ENCODE results near the gene ACOT12. TPM values are rescaled to one million over a fixed set of nuclear protein-coding genes. Genes with fewer than 3 reads are reported as not detected.
A peak's percentile ranks its signal among the peaks of the same experiment; 100 is the strongest.

ACOT12 gene
- total and polyA plus RNA-seq, 2 donors (not counting 3 experiments of a cell fraction or from before 2014, with no cell fraction given), result not detected

- H3K4me2 ChIP-seq (ENCODE audit: insufficient read depth, low read length), result peak overlapping the region; percentile 29
- TF ChIP-seq, protein P1, sequence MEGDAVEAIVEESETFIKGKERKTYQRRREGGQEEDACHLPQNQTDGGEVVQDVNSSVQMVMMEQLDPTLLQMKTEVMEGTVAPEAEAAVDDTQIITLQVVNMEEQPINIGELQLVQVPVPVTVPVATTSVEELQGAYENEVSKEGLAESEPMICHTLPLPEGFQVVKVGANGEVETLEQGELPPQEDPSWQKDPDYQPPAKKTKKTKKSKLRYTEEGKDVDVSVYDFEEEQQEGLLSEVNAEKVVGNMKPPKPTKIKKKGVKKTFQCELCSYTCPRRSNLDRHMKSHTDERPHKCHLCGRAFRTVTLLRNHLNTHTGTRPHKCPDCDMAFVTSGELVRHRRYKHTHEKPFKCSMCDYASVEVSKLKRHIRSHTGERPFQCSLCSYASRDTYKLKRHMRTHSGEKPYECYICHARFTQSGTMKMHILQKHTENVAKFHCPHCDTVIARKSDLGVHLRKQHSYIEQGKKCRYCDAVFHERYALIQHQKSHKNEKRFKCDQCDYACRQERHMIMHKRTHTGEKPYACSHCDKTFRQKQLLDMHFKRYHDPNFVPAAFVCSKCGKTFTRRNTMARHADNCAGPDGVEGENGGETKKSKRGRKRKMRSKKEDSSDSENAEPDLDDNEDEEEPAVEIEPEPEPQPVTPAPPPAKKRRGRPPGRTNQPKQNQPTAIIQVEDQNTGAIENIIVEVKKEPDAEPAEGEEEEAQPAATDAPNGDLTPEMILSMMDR (IDR thresholded peaks at IDR 0.05; ENCODE audit: extremely low read depth in 1 of 2, insufficient read depth in 1 of 2, low read depth in 1 of 2, low read length in 2 of 2), result no peak
- no peak for TF ChIP-seq EZH2 (IDR thresholded peaks at IDR 0.05; ENCODE audit: borderline replicate concordance, low read depth, low read length, severe bottlenecking)
- TF ChIP-seq POLR2A (IDR thresholded peaks at IDR 0.05; ENCODE audit: low read depth, low read length), result no peak
- TF ChIP-seq, protein P2, sequence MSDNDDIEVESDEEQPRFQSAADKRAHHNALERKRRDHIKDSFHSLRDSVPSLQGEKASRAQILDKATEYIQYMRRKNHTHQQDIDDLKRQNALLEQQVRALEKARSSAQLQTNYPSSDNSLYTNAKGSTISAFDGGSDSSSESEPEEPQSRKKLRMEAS (IDR thresholded peaks at IDR 0.05; ENCODE audit: insufficient read depth, insufficient read length), result no peak
- TF ChIP-seq POLR2AphosphoS5 (IDR thresholded peaks at IDR 0.05; ENCODE audit: insufficient read depth, low read depth, low read length), result no peak
- TF ChIP-seq MYC (IDR thresholded peaks at IDR 0.05; ENCODE audit: low read depth, low read length), result no peak
- no peak for TF ChIP-seq JUN (IDR thresholded peaks at IDR 0.05; ENCODE audit: borderline replicate concordance, insufficient read depth, insufficient read length, low read depth)
- TF ChIP-seq GATA2 (IDR thresholded peaks at IDR 0.05; ENCODE audit: insufficient read depth, insufficient read length, low read depth, low read length), result no peak
- TF ChIP-seq FOS (IDR thresholded peaks at IDR 0.05; ENCODE audit: borderline replicate concordance, insufficient read depth, low read length), result no peak
- H3K4me1 ChIP-seq (ENCODE audit: control insufficient read depth, extremely low read depth, insufficient read depth, low read length), result peaks cover 16% of the 10 kb centered on the region
- DNase-seq (ENCODE audit: low read depth, low spot score), result no peak
- no peaks in the 10 kb centered on the region for H4K20me1 ChIP-seq (replicated peaks; ENCODE audit: control insufficient read depth, extremely low read depth, insufficient read depth, low read length)
- intact Hi-C loops (cut with micrococcal nuclease), result loop anchor here (5.0 to 10.0 kb wide), 5 partner anchors 212 to 975 kb away; partner anchors contain the start of genes RASGRF2 and RPS23
- no TSS peak for BruUV-seq (replicated peaks)
- CTCF ChIA-PET, result interaction anchor here (0.6 to 4.1 kb wide), 4 partner anchors 11 to 863 kb away, joined by 3 to 26 read pairs (median 4); no protein-coding TSS in a partner anchor
- H3K4me3 ChIP-seq (replicated peaks in 1 of 3; ENCODE audit: insufficient read depth in 1 of 3, low read depth in 1 of 3, low read length in 3 of 3), result no peak overlapping the region
- H3K27me3 ChIP-seq (ENCODE audit: control insufficient read depth in 2 of 2, insufficient read depth in 2 of 2, low read length in 2 of 2), result no peaks in the 10 kb centered on the region
- dilution Hi-C loops (cut with MboI; ENCODE audit: extremely low pct_ligation_motif_present, low sequenced_read_pairs), result no loop called here
- H3K27ac ChIP-seq (ENCODE audit: insufficient read depth, low read depth, low read length), result no peak overlapping the region
- no peaks in the 10 kb centered on the region for H3K9me3 ChIP-seq (replicated peaks; ENCODE audit: control insufficient read depth, insufficient read depth, low read length)
- H2AFZ ChIP-seq (ENCODE audit: low read depth, low read length), result no peak overlapping the region
- no peak for FAIRE-seq
- peaks cover 0 to 2% of the 10 kb centered on the region in 2 experiments for H3K36me3 ChIP-seq (ENCODE audit: control insufficient read depth in 2 of 2, extremely low read depth in 1 of 2, insufficient read depth in 2 of 2, low read length in 2 of 2)
- H3K9ac ChIP-seq (replicated peaks; ENCODE audit: extremely low read depth, insufficient read depth, low read length), result no peak overlapping the region
- POLR2A ChIA-PET, result no interaction called here
- H3K9me1 ChIP-seq (replicated peaks; ENCODE audit: control insufficient read depth, extremely low read depth, insufficient read depth, low read length), result no peaks in the 10 kb centered on the region
- H3K79me2 ChIP-seq (ENCODE audit: control insufficient read depth, insufficient read depth, low read length), result peaks cover 9% of the 10 kb centered on the region
Measured at GRCh38 chr5:81302596-81302995, 91.3 kb downstream of the ACOT12 start.
